K562 (cell line): ENCODE results near the gene PRKCE.

Source experiments
- ADNP ChIP-seq: fragments of 200-800 bp; sonication (Bioruptor generic); IDR thresholded peaks from 2 replicates; pipeline ENCODE4 v1.6.1; 2016; ENCODE audit warnings: missing genetic modification characterization, missing compliant biosample characterization
- BACH1 ChIP-seq: fragments of 200-800 bp; sonication (Bioruptor generic); IDR thresholded peaks from 2 replicates; pipeline ENCODE4 v1.6.1; 2016; ENCODE audit warnings: missing genetic modification characterization, missing compliant biosample characterization
- EHMT2 ChIP-seq: fragments of 450-650 bp; IDR thresholded peaks from 2 replicates; pipeline ENCODE4 v1.6.1; 2018; ENCODE audit warnings: antibody characterized with exemption
- ERF ChIP-seq: fragments of 450-650 bp; formaldehyde crosslinking; IDR thresholded peaks from 2 replicates; pipeline ENCODE4 v1.4.0; 2020; ENCODE audit warnings: mild to moderate bottlenecking, mixed read lengths
- NONO ChIP-seq, 2 experiments: fragments of 200-400 bp in 1 of 2; fragments of 450-650 bp in 1 of 2; formaldehyde crosslinking in 1 of 2; IDR thresholded peaks; 2 replicates each; pipeline ENCODE4 v1.6.1; 2017; ENCODE audit warnings: low read depth in 2 of 2, mild to moderate bottlenecking in 2 of 2, moderate library complexity in 2 of 2, low read length in 1 of 2
- POLR3A ChIP-seq: IDR thresholded peaks from 2 replicates; pipeline ENCODE4 v1.6.1; 2011; ENCODE audit warnings: borderline replicate concordance, mild to moderate bottlenecking, moderate library complexity; ENCODE audit not compliant: insufficient read length, insufficient read depth; ENCODE audit errors: extremely low read depth
- RAD21 ChIP-seq, 2 experiments: fragments of 250-450 bp in 1 of 2; fragments of 450-650 bp in 1 of 2; sonication (Bioruptor Pico) in 1 of 2; formaldehyde crosslinking in 1 of 2; IDR thresholded peaks in 1 of 2; conservative IDR thresholded peaks in 1 of 2; 2 replicates each; pipeline versions ENCODE4 v1.4.0 to v1.8.0; 2020 to 2022; ENCODE audit warnings: mild to moderate bottlenecking in 2 of 2, moderate library complexity in 1 of 2
- TCF7L2 ChIP-seq: fragments of 150-350 bp; IDR thresholded peaks from 2 replicates; pipeline ENCODE4 v1.6.1; 2016; ENCODE audit warnings: low read depth, mild to moderate bottlenecking, low read length, moderate library complexity
- ZNF23 ChIP-seq: fragments of 250-450 bp; sonication (Bioruptor Pico); IDR thresholded peaks from 2 replicates; pipeline ENCODE4 v1.4.0; 2020; ENCODE audit warnings: mild to moderate bottlenecking
- ZNF3 ChIP-seq: fragments of 250-450 bp; sonication (Bioruptor Pico); IDR thresholded peaks from 2 replicates; pipeline ENCODE4 v1.5.0; 2021; ENCODE audit warnings: mild to moderate bottlenecking, moderate library complexity

GRCh38 chr2:46142546-46143428, 491.3 kb downstream of the PRKCE start:
- TF ChIP-seq ZNF3 (CRISPR knock-in tag), result no peak
- TF ChIP-seq TCF7L2, result no peak
- TF ChIP-seq NONO (IDR thresholded peaks at IDR 0.05; ENCODE audit: low read depth in 2 of 2, low read length in 1 of 2), result no peak
- TF ChIP-seq ZNF23 (CRISPR knock-in tag), result no peak
- no peak for TF ChIP-seq BACH1 (tag)
- TF ChIP-seq ADNP (tag), result no peak
- no peak for TF ChIP-seq RAD21 (CRISPR knock-in tag; conservative IDR thresholded peaks at IDR 0.05 in 1 of 2, IDR thresholded peaks at IDR 0.05 in 1 of 2)
- TF ChIP-seq ERF, result no peak
- TF ChIP-seq POLR3A, result no peak
- TF ChIP-seq EHMT2, result no peak
